Effector CD4-positive, alpha-beta T cell (primary cell): ENCODE data around the gene FBXL2.
A peak's percentile ranks its signal among the peaks of the same experiment; 100 is the strongest.
"Not testable (repeated sequence)": the region's sequence is repeated elsewhere in the genome, so short reads cannot be mapped to it uniquely, and the experiment has no call there.

Source experiments
- DNase-seq: peaks from one replicate; pipeline ENCODE4 v3.0.0-alpha.2; 2020

FBXL2 gene

DNA sequence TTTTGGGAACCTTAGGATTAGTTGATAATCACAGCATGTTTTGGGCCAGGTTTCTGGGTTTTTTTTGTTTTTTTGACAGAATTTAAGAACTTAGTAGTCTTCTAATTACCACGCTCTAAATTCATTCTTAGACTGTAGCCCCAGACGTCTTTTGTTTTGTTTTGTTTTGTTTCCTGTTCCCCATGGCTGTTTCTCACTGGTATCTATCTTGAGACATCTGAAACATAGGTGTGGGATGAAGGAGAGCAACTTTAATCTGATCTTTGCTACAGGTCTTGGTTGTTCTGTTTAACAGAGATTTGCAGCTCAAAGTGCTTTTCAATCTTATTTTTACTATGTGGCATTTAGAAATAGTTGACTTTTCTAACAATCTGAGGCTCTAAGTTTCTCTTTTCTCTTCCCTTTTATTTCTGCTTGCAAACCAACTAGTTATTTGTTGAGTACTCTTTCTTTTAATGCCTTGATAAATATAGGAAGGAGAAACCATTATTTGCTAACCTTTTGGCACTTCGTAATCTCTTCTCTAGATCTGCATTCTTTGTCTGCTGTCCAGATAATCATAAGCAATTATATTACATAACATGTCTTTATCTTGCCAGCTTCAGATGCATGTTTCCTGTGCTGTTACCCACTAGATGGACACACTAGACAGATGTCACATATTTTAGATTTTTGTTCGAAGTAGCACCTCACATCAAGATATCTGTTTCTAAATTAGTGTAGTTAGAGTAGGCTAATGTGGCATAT is 40.9 kb downstream of the FBXL2 start:
- no peak for DNase-seq

DNA sequence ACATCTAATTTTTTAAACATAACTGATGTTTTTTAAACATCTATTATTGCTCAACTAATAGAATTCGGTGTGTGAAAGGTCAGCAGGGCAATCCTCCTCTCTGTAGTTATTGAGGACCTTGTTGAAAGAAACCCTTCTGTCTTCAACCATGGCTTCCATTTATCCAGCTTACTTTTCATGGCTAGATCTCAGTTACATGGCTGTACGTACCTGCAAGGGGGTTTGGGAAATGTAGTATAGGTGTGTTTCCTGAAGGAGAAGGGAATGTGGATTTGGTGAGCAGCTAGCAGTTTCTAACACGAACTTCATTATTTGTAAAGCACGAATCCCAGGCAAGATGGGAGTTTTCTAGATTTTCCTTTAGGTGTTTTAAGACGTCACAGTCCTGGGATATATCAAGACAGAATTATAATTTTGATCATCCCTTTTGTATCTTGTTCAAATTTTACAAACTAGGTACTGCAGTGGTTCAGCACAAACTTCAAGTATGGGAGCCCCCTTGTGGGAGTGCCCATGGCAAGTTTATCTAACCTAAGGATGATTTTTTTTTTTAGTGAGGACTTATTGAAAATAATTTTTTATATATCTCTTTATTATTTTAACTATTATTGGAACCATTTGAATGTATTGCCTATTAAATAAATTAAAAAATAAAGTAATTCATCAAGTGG is 41.6 kb downstream of the FBXL2 start:
- no peak for DNase-seq

DNA sequence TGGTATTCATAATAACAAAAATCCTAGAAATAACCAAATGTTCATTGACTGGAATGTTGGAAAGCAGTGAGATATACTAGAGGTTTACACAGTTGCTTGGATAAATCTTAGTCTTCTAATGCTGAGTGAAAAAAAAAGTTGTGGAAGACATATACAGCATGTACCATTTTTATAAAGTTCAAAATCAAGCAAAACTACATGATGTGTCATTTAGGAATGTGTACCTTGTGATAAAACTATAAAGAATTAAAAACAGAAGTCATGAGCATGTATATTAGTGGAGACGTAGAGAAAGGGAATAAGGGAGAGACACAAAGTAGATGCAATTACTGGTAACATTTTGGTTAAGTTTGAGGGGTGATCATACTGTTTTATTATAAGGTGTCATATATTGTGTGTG is 45.2 kb downstream of the FBXL2 start:
- DNase-seq = no peak

DNA sequence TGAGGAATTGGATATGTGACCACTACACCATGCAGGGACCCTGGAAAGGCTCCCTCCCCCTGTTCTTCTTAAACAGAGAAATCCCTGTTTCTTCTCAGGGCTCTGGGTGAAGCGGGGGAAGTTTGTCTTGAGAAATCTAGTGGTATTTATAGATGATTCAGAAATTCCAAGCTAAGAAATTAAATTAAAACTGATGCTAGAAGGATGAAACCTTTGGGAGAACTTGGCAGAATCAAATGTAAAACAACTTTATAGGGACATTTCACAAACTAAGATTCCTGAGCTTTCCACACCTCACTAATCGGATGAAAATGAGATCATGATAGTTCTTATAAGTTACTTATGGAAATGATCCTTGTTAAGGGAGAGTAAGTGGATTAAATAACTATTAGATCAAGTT is 54.2 kb downstream of the FBXL2 start:
- DNase-seq = no peak

DNA sequence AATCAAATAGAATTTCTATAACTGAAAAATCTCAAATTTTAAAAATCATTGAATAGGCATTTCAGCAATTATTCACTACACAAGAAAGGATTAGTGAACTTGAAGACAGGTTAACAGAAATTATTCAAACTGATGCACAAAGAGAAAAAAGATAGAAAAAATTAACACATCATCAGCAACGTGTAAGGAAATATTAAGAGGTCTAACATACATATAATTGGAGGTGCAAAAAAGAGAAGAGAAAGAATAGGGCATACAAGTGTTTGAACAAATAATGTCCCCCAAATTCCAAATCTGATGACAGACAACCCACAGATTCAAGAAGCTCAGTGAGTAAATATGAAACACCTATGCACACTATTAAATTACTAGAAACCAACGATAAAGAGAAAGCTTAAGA is 57.1 kb downstream of the FBXL2 start:
- DNase-seq = no peak

DNA sequence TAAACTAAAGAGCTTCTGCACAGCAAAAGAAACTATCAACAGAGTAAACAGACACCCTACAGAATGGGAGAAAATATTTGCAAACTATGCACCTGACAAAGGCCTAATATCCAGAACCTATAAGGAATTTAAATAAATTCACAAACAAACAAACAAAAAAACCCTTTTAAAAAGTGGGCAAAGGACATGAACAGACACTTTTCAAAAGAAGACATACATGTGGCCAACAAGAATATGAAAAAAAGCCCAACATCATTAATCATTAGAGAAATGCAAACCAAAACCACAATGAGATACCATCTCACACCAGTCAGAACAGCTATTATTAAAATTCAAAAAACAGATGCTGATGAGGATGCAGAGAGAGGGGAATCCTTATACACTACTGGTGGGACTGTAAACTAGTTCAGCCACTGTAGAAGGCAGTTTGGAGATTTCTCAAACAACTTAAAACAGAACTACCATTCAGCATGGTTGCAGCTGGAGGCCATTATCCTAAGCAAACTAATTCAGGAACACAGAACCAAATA is 61.8 kb downstream of the FBXL2 start:
- not testable (repeated sequence) for DNase-seq

DNA sequence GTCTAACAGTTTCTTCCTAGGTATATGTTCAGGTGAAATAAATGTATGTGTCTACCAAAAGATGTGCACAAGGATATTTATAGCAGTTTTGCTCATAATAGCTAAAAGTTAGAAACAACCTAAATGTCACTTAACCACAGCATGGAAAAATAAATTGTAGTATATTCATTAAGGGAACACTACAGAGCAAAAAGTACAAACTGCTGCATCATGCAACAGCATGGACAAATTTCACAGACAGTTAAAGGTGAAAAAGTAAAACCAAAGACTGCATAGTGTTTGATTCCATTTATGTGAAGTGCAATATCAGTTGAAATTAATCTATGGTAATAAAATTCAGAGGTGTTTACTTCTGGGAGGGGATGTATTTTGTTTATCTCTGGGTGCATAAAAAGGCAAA is 62.5 kb downstream of the FBXL2 start:
- no peak for DNase-seq

DNA sequence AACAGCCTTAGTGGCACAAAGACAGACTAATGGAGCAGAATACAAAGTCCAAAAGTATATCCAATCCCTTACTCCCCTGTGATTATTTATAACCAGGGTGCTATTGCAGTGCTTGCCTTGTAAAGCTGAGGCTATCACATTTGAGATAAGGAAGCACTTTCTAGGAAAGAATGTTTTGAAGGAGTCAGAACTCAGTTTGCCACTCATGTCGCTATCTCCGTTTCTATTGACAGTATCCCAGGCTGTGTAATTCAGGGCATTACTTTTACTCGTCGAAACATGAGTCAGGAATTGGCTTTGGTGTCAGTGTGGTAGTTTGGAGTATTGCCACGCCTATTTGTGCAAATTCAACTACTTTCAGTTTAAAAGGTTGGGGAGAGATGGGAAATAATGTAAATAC is 78.4 kb downstream of the FBXL2 start:
- DNase-seq = no peak

DNA sequence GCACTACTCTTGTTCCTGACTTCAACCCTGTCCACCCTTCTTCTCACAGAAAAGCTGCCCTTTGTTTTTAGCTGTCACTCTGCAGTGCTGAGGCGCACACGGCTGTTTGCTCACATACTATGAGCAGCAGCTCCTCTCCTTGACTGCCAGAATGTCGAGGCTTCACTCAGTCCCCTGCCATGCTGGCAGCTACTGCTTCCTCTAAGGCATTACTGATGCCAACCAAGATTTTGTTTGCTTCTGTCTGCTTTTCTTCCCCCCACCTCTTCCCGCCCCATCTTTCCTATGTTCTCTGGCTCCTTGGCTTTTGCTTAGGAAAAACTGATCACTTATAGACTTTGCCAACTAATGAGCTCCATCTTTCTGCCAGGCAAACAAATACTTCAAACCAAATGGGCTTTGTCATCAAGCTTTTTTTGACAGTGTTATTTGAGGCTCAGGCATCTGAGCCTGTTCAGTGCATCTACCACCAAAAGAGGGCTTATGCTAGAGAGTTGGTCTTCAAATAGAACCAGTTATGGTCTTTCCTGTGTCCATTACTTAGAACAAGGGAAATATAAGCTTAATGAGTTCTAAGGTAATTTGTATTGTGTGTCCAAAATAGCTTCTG is 81.0 kb downstream of the FBXL2 start:
- no peak for DNase-seq

DNA sequence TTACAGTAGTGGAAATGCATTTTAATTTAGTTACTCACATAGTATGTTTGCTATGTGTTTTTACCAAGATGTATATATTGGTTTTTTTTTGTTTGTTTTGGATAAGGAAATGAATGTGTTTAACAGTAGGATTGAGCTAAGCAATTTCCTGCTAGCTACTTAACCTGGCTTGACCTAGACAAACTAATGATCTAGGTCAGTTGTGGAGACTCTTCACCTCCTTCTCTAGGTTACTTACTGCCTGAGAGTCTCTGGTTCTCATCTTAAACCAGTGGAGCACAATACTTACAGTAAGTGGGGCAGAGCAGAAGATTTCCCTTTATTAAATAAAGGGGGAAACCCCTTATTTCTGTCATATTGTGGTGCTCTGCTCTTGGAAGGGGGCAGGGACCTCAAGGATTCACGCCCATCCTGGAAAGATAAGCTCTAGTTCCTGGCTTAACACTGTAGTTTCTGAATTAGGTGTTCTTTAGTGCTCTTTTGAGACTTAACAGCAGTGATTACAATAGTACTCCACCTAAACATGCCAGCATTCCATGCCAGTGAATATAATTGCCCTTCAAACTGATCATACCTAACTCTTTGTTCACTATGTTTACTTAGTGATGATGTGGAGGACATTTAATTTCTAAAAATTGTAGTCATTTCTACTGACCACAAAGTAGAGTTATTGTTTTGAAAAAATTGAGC is 83.0 kb downstream of the FBXL2 start:
- DNase-seq = no peak

DNA sequence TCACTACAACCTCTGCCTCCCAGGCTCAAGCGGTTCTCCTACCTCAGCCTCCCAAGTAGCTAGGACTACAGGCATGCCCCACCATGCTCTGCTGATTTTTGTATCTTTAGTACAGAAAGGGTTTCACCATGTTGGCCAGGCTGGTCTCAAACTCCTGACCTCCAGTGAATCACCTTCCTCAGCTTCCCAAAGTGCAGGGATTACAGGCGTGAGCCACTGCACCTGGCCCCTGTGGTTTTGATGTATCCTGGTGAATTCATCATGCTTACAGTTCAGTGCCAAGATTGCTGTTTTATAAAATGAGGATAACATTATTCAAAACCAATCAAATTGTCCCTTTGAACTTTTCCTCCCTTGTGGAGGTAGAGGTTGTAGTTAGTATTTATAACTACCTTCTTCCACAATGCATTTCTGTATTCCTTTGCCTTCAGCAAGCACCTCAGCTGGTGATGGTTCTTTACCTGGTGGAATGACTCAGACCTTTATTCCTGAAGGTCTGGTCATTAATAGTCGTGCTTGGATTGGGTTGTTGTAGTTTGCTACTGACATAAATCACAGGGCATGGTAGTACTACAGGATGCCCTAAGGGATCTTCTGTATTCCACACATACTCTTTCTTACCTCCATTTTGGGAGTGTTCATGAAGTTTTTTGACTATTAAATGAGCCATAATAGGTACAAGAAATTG is 86.0 kb downstream of the FBXL2 start:
- no peak for DNase-seq

DNA sequence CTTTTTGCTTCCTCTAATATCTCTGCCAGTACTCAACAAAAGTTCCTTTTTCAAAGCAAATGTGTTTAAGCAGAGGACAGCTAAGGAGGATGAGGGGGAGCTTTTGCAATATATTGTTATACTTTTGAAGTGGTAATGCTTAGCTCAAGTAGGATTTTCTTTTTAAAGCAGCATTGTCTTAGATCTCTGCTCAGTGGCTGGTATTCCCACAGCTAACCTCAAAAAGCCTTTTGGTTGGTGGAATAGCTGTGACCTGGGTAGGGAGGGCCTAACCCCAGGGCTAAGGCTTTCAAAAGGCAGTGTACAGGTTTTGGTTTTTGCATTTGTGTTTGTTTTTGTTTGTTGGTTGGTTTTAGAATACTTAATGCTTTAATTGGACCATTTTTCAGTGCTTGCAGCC is 86.8 kb downstream of the FBXL2 start:
- DNase-seq = no peak

DNA sequence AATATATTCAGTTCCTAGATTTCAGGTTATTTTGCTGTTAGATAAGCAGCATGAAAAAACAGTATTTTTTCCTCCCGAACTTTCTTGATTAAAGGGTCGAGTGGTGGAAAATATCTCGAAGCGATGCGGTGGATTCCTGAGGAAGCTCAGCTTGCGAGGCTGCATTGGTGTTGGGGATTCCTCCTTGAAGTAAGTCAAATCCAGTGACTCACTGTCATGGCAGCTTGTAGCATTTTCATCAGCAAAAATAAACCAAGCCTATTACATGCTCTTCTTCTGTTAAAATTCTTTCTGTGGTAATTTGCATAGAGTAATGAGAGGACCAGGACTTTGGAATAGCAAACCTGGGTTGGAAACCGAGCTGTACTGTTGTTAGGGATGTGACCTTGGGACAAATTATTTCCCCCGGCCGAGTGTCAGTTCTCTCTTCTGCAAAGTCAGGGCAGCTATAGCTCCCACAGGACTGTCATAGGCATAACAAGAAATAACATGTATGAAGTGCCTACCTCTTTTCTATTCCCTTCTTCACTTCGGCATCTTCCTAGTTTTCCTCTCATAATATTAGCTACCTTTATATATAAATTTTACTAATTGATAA is 87.4 kb downstream of the FBXL2 start:
- DNase-seq = no peak

DNA sequence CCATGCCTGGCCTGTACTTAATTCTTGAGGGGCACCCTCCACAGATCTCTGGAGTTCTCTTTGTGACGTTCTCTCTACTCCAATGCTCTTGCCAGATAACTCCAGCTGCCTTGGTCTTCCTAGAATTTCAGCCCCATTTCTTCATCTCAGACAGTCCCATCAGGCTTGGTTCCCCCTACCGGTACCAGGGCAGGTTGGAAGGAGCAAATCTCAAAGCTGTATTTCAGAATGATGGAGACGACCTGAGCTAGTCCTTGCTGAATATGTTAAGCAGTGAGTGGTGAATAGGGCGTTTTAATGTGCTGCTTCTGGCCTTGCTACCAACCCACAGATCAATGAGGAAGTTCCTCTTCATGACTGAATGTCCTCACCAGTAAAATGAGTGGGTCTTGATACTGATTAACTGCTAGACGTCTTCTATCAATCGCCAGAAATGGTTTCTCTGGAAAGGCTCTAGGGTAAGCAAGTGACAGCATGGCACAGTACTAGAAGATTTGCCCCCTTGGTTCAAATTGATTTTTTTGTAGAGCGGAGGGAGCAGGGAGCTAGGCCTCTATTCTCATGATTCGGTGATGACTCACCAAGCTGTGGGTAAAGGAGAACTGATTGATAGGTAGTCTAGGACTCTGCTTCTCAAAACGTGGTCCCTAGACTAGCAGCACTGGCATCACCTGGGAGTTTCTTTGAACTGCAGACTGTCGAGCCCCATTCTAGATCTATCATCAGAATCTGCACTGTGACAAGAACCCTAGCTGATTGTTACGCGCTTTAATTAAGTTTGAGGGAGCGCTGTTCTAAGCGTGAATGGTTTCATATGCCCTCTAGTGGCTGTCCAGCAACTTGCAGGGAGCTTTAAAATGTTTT is 95.2 kb downstream of the FBXL2 start:
- peak; percentile 36 for DNase-seq

DNA sequence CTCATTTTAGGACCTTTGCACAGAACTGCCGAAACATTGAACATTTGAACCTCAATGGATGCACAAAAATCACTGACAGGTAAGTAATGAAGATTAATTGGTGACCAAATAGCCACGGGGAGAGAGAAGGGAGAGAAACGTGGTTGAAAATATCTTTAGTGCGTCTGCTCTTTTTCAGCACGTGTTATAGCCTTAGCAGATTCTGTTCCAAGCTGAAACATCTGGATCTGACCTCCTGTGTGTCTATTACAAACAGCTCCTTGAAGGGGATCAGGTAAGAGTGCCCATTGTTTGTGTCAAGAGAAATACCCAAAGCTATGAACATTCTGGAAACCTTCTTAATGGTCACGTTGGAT is 95.8 kb downstream of the FBXL2 start:
- DNase-seq = no peak

DNA sequence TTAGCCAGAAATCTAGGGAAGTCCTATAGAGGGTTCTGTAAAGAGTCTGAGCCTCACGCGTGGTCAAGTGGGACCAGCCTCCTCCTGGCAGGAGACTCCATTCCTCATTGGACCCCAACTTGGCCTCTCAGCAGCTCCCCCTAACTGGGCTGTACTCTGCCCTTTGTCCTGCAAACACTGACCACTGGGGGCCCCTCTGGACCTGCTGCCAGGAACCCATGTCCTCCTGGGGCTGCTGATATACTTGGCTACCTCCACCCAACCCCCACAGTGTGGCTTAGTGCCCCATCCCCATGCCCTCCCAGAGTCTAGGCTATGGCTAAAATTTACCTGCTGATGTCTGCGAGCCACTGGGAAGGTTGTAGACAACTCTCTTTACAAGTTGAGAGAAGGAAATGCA is 100.2 kb downstream of the FBXL2 start:
- no peak for DNase-seq

DNA sequence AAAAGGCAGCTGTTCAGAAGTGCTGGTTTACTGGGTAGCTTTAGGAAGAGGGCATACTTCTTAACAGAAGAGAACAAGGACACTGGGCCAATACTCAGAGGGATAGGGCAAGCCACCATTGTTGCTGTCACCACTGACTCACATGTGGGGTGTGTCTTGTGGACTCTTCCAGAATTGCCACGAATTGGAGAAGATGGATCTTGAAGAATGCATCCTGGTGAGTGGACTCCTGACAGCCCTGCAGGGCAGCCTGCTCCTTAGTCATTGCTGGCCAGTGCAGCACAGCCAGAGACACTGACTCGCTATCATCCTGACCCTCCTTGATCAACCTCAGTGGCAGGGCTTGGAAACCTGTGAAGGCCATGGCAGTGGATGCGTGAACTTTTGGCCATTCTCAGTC is 100.7 kb downstream of the FBXL2 start:
- no peak for DNase-seq

DNA sequence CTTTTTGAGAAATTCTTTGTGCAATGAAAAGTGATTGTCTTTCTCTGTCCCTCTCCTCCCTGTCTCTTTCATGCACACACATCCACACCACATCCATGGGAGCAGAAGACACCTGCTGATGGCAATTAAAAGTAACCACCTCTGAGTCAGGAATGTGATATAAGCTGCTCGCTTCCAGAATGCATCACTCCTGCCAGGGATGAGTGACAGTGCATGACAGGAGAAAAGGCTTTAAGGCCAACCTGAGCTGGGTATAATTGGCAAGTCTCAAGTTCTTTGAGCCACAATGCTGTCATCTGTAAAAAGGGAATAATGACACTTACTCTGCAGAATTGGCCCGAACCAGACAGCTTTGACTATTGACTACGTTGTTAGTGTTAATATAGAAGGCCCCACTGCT is 103.4 kb downstream of the FBXL2 start:
- no peak for DNase-seq

DNA sequence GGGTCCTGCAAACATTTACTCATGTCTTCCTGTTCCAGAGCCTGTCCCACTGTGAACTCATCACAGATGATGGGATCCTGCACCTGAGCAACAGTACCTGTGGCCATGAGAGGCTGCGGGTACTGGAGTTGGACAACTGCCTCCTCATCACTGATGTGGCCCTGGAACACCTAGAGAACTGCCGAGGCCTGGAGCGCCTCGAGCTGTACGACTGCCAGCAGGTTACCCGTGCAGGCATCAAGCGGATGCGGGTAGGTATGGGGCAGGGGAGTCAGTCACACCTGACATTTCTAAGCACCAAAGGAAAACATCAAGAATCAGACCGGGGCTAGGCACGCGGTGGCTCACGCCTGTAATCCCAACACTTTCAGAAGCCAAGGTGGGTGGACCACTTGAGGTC is 106.7 kb downstream of the FBXL2 start:
- no peak for DNase-seq

DNA sequence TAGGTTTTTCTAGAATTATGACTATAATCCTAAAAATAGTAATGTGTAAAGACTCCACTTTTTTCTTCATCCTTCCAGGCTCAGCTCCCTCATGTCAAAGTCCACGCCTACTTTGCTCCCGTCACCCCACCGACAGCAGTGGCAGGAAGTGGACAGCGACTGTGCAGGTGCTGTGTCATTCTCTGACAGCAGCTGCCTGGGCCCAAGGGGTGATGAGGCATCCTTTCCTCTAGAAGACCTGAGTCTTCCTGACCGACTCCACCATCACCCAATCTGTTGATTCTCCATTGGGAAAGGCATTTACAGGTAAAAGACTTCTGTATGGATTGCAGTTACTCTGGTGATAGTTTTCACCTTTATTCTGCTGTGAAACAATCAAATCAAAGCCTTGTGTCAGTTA is 108.2 kb downstream of the FBXL2 start:
- DNase-seq = no peak

DNA sequence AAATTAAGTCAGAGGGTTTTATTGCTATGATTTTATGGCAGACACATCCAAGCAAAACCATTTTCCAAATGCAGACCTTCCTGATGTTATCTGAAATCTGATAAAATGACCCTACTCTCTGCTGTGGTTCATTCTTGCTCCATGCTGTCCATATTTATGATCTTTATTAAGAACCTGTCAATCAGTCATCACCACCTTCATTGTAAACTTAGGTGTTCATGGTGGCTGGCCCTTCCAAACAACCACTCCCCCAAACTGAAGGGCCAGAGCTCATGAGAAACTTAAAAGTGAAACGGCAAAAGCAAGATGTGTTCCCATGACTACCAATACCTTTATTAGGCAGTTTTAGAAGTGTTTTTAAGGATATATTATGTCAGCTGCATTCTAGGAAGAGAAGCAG is 109.4 kb downstream of the FBXL2 start:
- no peak for DNase-seq
